ENCODE measurements around the gene DERA. TPM values are rescaled to one million over a fixed set of nuclear protein-coding genes. Genes with fewer than 3 reads are reported as not detected.
"Not testable (repeated sequence)": the region's sequence is repeated elsewhere in the genome, so short reads cannot be mapped to it uniquely, and the experiment has no call there.

DERA gene
- 16.7 TPM for total RNA-seq

DNA sequence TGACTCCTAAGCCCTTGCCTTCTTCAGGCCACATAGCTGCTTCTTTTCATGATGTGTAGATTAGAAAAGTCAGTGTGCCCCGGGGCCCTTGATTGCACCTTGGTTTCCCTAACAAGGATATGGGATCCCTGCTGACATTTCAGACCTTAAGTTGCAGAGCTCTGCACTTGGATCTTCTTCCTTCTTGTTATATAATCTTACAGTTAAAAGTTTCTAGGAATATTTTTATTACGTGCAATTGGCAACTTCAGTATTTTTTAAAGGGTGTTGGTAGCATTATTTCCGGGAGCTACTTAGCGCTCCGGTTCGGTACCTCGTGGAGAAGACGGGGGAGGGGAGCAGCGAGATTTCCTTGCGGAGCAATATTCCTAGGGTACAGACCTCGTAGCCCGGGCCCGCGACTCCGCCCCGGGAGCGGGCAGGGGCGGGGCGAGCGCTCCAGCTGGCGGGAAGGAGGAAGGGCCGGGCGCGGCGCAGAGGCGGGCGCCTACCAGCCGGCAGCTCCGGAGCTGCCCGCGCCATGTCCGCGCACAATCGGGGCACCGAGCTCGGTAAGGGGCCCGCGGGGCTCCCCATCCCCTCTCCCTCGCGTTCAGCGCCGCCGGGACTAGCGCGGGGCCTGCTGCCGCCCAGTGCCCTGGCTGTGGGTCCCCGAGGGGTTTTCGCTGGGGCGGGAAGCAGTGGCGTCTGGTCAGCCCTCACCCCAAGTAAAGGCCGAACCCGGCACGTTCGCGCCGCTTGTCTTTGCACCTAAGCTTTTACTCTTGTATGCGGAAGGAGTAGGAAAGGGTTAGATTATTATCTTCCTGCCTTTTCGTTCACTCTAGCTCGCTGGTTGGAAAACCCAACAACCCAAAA lies at the start of gene DERA:
TSS of gene DERA (plus strand) at position 469 of the 858 bp plus-strand sequence. CDS start at position 521, 52 bp downstream.
- DNase-seq (ENCODE audit: low read depth in 2 of 3, low spot score in 2 of 3), result peak; percentile 19 to 61 (median 57)

DNA sequence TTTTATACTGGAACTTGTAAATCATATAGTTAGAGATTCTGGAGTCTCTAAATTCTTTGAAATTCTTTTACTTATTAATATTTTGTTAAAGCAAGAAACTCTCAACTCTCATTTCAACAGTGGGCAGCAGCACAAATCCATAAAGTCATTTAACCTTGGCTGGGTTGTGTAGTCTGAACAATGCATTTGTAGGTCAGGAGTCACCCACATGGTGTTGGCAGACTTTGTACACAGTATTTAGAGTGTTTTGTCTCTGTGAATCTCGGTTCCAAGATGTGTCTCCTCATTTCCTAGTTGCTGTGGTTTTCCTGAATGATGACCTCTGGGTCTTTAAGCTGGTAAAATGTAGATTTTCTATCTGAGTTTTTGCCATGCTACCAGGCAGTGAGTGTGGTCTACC lies 49.7 kb upstream of the DERA start:
- DNase-seq (ENCODE audit: low read depth in 2 of 3, low spot score in 2 of 3), result no peak

DNA sequence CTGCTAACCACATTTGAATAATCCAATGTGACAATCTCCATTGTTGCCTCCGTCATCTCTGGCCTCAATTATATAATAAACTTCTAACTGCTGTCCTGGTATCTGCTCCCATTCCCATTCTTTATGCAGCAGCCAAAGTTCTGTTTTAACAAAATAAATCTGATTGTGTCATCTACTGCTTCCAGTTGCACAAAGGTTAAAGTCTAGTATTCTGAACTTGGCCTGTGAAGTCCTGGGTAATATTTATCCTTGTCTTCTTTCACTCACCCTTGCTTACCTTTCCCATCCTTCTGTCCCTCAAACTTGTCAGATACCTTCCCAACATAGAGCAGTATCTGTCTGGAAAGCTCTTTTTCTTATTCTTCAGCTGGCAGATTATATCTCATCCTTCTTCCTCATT lies 48.3 kb upstream of the DERA start:
- DNase-seq (ENCODE audit: low read depth in 2 of 3, low spot score in 2 of 3), result no peak

DNA sequence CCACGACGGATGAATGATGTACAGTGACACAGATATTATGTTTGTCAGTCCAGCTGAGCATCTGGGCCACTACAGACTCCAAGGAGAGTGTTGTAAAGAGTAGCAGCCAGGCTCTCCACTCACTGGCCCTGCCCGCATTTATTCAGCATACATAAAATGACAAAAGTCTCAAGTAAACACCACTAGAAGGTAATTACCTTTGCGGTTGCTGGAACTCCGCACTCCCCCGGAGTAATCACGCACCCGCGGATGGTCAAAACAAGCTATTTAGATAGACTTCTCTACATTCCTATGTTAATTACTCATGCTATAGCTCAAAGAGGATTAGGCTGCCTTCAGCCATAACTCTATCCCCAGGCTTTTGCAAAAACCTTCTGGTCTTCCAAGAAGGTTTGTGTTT lies 47.8 kb upstream of the DERA start:
- no peak for DNase-seq (ENCODE audit: low read depth in 2 of 3, low spot score in 2 of 3)

DNA sequence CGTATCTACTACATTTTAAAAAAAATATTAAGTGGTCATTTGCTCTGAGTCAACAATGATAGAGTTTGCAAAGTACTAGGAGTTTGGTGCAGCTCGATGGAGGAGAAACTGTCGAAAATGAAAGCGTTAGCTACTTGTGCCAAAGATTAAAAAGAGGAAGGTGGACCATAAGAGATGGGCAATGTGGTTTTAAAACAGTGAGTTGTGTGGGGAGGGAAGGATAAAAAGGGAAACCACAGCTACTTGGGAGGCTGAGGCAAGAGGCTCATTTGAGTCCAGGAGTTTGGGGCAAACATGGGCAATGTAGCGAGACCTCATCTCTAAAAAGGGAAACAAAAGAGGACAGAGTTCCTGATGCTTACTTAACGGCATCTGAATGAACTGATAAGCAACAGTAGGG lies 47.1 kb upstream of the DERA start:
- DNase-seq (ENCODE audit: low read depth in 2 of 3, low spot score in 2 of 3), result peak in 2 of 3 donors; percentile 58 to 89

DNA sequence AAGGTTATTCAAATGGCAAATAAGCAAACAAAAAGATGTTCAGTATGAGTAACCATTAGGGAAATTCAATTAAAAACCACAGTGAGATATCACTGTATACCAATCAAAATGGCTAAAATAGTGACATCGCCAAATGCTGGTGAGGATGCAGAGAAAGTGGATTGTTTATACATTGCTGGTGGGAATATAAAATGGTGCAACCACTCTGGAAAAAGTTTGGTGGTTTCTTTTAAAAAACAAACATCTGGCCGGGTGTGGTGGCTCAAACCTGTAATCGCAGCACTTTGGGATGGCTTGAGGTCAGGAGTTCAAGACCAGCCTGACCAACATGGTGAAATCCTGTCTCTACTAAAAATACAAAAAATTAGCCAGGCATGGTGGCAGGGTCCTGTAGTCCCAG lies 42.9 kb upstream of the DERA start:
- no peak for DNase-seq (ENCODE audit: low read depth in 2 of 3, low spot score in 2 of 3)

DNA sequence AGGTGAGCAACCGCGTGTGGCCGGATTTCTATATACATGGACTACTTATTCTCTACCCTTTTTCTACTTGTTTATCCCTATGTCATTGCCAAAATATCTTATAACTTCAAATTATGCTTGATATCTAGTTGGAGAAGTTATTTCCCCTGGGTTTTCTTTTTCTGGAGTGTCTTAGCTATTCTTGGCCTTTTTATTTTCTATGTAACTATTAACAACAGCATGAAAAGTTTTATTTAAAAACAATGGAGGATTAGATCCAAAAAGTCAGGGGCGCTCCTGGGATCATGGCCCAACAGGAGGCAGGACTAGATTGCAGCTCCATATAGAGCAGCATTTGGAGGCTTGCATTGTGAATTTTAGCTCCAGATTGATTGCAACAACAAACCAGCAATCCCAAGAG lies 37.6 kb upstream of the DERA start:
- DNase-seq (ENCODE audit: low read depth in 2 of 3, low spot score in 2 of 3), result no peak

DNA sequence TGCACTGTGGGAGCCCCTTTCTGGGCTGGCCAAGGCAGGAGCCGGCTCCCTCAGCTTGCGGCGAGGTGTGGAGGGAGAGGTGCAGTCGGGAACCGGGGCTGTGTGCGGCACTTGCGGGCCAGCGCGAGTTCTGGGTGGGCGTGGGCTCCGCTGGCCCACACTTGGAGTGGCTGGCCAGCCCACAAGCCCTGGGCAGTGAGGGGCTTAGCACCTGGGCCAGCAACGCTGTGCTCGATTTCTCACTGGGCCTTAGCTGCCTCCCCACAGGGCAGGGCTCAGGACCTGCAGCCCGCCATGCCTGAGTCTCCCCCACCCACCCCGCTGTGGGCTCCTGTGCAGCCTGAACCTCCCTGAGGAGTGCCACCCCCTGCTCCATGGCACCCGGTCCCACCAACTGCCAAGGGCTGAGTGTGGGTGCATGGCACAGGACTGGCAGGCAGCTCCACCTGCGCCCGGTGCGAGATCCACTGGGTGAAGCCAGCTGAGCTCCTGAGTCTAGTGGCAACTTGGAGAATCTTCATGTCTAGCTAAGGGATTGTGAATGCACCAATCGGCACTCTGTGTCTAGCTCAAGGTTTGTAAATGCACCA lies 36.5 kb upstream of the DERA start:
- not testable (repeated sequence) for DNase-seq (ENCODE audit: low read depth in 2 of 3, low spot score in 2 of 3)

DNA sequence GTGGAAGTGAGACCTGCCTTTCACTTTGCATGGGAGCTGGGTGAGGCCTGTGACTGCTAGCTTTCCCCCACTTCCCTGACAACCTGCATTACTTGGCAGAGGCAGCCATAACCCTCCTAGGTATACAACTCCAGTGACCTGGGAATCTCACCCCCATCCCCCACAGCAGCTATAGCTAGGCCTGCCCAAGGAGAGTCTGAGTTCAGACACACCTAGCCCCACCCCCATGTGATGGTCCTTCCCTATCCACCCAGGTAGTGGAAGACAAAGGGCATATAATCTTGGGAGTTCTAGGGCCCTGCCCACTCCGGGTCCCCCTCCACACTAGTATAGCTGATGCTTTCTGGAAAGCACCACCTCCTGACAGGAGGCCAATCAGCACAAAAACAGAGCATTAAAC lies 35.3 kb upstream of the DERA start:
- no peak for DNase-seq (ENCODE audit: low read depth in 2 of 3, low spot score in 2 of 3)

DNA sequence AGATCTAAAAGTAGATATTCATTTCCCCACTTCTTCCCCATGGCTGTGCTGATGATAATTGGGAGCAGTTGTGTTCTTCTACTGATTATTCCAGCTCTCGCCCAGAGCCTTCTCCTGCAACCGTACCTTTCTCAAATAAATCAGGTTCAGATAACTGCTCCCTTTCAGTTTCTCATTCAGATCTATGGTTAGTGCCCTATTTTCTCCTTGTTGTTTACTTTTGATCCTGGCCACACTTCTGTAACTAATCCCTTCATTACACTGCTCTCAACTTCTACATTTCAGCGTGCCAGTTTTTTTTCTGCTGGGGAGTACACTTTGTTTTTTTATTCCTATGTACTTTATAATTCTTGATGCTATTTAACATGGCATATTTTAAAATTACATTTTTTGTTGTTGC lies 31.7 kb upstream of the DERA start:
- DNase-seq (ENCODE audit: low read depth in 2 of 3, low spot score in 2 of 3), result no peak

DNA sequence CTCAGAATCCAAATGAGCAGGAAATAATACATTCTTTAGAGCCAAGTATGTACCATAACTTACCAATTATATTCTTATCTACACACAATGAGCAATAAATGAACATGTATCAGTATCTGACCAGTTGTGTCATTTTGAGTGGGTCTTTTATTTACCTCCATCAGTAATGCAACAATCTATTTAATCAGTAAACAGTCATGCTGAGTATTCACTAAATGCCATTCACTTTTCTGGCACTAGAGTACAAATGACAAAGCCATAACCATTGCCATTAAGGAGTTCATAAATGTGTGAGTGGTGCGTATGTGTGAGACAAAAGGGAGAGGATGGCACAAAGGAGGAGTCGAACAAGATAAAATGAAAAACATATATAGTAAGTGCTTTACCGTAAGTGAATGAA lies 30.4 kb upstream of the DERA start:
- DNase-seq (ENCODE audit: low read depth in 2 of 3, low spot score in 2 of 3), result no peak

DNA sequence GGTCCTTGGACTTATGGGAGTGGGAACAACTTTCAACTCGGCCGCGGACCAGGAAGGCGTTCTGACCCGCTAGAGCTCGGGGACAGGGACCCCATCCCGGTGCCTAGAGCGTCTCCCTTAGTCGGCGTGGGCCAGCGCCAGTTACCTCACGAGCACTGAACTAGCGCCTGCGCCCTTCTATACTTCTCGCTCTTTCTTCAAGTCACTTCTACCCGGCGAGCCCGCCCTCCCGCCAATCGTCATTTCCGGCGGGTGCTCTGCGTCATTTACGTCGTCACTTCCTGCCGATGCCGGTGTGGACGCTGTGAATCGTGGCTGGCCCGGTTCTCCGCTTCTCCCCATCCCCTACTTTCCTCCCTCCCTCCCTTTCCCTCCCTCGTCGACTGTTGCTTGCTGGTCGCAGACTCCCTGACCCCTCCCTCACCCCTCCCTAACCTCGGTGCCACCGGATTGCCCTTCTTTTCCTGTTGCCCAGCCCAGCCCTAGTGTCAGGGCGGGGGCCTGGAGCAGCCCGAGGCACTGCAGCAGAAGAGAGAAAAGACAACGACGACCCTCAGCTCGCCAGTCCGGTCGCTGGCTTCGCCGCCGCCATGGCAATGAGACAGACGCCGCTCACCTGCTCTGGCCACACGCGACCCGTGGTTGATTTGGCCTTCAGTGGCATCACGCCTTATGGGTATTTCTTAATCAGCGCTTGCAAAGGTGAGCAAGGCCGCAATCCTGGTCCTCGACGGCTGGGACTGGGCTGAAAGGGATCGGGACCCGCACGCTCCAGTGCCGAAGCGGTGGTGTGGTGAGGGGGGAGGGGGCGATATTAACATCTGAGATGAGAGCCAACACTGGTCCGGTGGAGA lies 28.8 kb upstream of the DERA start, which contains the start of gene STRAP:
TSS of gene STRAP (plus strand) at position 270 of the 854 bp plus-strand sequence. CDS start at position 591, 321 bp downstream.
- peak; percentile 94 to 98 (median 95) for DNase-seq (ENCODE audit: low read depth in 2 of 3, low spot score in 2 of 3)

DNA sequence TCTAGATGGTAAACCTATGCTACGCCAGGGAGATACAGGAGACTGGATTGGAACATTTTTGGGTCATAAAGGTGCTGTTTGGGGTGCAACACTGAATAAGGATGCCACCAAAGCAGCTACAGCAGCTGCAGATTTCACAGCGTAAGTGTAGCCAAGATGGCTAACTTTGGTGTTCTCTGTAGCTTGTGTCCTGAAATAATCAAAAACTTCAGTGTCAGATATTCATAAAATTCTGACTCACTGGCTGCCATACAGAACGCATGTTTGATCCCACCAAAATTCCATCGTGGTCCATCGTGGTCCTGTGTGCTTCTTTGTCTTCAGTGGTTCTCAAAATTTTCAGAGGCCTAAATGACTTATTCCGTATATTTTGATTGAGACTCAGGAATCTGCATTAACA lies 27.6 kb upstream of the DERA start:
- no peak for DNase-seq (ENCODE audit: low read depth in 2 of 3, low spot score in 2 of 3)

DNA sequence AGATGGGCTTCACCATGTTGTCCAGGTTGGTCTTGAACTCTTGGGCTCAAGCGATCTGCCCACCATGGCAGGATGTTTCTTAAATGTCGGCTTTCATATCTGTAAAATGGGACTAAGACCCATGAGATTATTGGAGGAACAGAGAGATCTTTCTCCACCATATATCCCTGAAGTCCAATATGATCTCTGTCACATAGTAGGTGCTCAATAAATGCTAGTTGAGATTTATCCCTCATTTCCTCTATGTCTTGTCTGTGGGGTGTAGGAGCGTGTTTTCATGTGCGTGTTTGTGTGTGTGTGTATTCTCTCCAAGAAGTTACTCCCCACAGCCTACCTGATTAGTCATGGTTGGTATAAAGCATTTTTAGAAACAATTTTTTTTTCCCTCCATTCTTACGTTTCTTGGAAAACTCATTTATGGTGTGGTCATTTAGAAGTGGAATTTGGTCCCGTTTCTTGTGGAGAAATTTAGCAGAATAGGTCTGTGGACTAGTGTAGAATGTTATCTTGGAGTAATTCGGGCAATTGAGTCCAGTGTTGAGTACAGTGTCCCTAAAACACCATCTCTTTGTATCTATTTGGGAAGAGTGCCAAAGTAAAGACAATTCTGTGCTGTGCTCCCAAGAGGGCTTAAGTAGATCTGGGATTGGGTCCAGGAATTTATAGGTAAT lies 24.6 kb upstream of the DERA start:
- DNase-seq (ENCODE audit: low read depth in 2 of 3, low spot score in 2 of 3), result no peak

DNA sequence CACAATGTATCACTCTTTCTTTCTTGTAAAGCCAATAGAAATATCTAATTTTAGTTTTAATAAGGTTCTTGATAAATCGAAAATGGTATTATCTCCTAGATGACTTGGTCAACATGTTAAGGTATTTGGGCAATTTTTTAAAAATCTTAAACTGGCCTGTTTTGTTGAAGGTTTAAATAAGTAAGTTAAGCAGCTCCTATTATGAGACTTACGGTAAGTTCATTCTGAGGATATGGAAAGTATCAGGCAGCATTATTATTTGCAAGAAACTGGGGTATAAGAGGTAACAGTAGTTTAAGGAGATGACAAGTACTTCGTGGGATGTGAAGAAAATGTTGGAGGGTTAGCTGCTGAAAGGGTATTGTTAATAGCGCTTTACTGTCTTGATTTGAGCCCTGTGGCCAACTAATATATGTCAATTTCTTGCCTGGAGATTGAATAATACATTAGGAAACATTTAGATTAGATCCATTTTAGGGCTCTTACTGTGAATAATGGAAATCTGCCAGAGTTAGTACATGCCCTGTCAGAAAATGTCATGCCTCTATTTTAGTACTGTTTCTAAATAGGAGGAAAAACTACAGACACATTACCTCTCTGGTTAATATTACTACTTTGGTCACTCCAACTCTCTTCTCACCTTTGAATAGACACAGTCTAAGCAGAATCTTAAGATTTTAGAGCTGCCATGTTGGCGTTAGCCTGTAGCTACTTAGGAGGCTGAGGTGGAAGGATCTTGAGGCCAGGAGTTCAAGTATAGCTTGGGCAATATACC lies 23.9 kb upstream of the DERA start:
- DNase-seq (ENCODE audit: low read depth in 2 of 3, low spot score in 2 of 3), result no peak

DNA sequence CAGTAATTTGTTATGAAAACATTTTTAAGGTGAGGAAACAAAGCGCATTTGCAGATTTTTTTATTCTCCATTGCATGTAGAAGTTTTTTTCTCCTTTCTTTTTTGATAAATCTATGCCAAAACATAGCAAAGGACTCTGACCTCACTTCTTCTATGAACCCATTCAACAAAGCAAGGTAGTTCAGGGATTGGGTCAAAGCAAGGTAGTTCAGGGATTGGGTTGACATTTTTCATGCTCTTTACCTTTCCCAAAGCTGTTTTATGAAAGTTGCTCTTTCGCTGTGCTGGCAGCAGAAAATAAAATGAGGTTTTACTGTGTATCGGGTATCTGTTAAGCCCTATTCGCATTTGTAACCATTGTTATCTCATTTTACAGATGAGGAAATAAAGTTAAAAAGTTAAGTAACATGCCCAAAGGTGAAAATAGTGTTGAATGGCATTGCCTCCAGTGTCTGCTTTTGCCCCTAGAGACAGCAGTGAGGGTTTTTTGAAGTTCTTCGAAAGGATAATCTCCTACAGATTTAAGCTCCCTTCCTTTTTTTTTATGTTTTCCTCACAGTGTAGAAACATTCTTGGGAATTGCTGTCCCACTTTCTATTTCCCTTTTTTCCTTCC lies 18.4 kb upstream of the DERA start:
- DNase-seq (ENCODE audit: low read depth in 2 of 3, low spot score in 2 of 3), result no peak

DNA sequence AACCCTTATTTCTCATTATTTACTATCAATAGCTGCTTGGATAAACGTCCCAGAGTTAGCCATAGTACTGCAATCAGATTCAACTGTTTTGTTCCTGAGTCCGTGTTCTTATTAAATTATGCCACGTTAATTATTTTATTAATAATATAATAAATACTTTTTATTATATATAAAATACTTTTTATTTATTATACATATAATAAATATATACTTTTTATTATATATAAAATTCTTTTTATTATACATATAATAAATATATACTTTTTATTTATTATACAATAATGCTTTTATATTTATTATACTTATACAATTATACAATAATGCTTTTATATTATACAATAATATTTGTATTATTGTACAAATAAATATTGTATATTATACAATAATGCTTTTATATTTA lies 17.9 kb upstream of the DERA start:
- DNase-seq (ENCODE audit: low read depth in 2 of 3, low spot score in 2 of 3), result no peak

DNA sequence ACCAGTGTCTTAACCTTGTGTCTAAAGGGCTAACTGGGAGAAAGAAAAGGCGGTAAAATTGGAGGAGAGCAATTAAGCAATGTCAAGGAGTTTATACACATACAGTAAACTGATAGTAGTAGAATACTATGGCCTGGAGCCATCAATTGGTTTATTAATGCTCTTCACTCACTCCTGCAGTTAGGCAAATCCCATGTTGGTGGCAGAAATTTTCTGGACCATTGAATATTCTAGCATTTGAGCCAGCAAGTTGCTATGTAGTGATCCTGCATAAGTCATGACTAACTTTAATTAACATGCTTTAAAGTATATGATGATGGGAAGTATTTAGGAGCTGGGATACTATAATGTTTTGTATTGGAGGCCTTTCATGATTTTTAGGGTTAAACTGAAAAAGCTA lies 14.3 kb upstream of the DERA start:
- no peak for DNase-seq (ENCODE audit: low read depth in 2 of 3, low spot score in 2 of 3)

DNA sequence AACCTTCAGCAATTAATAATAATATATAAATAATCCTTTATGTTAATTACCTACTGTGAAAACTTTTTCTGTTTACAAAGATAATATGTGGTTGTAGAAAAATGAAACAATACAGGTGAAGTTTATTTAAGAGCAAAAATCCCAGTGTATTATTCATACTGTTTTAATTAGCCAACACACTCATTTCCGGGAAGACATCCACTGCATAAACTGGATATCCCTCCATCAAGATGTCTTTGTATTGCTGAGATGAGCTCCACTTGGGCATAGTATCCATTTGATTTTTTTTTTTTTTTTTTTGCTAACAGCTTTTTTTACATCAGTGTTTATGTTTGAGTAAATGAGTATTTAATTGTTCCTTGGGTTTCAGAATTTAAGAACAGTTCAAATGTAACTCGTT lies 13.7 kb upstream of the DERA start:
- no peak for DNase-seq (ENCODE audit: low read depth in 2 of 3, low spot score in 2 of 3)

Measured in hematopoietic multipotent progenitor cell (in vitro differentiated cells).